Uterus (tissue), 4 donors: Measurements from ENCODE around the gene FAM83D. TPM values are rescaled to one million over a fixed set of nuclear protein-coding genes. Genes with fewer than 3 reads are reported as not detected.

Experiments used
- DNase-seq, 2 donors: peaks; one replicate each; pipeline ENCODE4 v3.0.0-alpha.2; 2019 to 2020
- H3K27ac ChIP-seq, 2 donors: fragments of 200-600 bp; sonication (generic); 1 replicate in 1 of 2; 2 replicates in 1 of 2; pipeline ENCODE4 v1.5.1; 2016 to 2018
- H3K27me3 ChIP-seq, 2 donors: fragments of 200-600 bp; sonication (generic); one replicate each; pipeline ENCODE4 v1.5.1; 2018 to 2019; ENCODE audit warnings: control low read depth in 1 of 2
- H3K36me3 ChIP-seq, 2 donors: fragments of 200-600 bp; sonication (generic); one replicate each; pipeline ENCODE4 v1.5.1; 2019; ENCODE audit warnings: control low read depth in 1 of 2
- H3K4me1 ChIP-seq, 2 donors: fragments of 200-600 bp; sonication (generic); one replicate each; pipeline ENCODE4 v1.5.1; 2018 to 2019; ENCODE audit warnings: control low read depth in 1 of 2
- H3K4me3 ChIP-seq, 2 donors: fragments of 200-600 bp; sonication (generic); 1 replicate in 1 of 2; 2 replicates in 1 of 2; pipeline ENCODE4 v1.5.1; 2018 to 2019; ENCODE audit warnings: mild to moderate bottlenecking in 1 of 2
- H3K9me3 ChIP-seq, 2 donors: fragments of 200-600 bp; sonication (generic); one replicate each; pipeline ENCODE4 v1.5.1; 2019; ENCODE audit warnings: control low read depth in 1 of 2
- POLR2A ChIP-seq, 2 donors: fragments of 450-650 bp; IDR thresholded peaks; one replicate each; pipeline ENCODE4 v1.6.1; 2016; ENCODE audit warnings: antibody characterized with exemption in 2 of 2, mild to moderate bottlenecking in 1 of 2, moderate library complexity in 1 of 2
- intact Hi-C: fragments of 100-400 bp; cut with DNase I; formaldehyde crosslinking; loops from one replicate; pipeline ENCODE4 v1.15.1; 2023; ENCODE audit warnings: low total_unique reads
- total RNA-seq, 4 donors: library from RNA; depleted of rRNA in 3 of 4; stranded (reverse); fragments of >200 nt in 3 of 4; gene quantifications; one replicate each; pipeline versions ENCODE4 v1.1.0 to v1.2.4, GENCODE V29; 2014 to 2023
- TF ChIP-seq, protein P1 (sequence below), 4 experiments: fragments of 200-600 bp in 2 of 4; fragments of 450-650 bp in 2 of 4; sonication (generic) in 2 of 4; IDR thresholded peaks; one replicate each; pipeline ENCODE4 v1.5.1; 2016 to 2019; ENCODE audit warnings: antibody characterized with exemption in 4 of 4, mild to moderate bottlenecking in 2 of 4, moderate library complexity in 1 of 4
- donor health status: DM: yes; HTN: yes; CAD: no.

FAM83D gene
- total RNA-seq, 4 donors from 2014 or later = 0.61 to 15.1 TPM; not detected in 2

GRCh38 chr20:38885357-38885756 is 40.9 kb upstream of the FAM83D start:
- no peak for TF ChIP-seq POLR2A (IDR thresholded peaks at IDR 0.05)
- TF ChIP-seq, protein P1, sequence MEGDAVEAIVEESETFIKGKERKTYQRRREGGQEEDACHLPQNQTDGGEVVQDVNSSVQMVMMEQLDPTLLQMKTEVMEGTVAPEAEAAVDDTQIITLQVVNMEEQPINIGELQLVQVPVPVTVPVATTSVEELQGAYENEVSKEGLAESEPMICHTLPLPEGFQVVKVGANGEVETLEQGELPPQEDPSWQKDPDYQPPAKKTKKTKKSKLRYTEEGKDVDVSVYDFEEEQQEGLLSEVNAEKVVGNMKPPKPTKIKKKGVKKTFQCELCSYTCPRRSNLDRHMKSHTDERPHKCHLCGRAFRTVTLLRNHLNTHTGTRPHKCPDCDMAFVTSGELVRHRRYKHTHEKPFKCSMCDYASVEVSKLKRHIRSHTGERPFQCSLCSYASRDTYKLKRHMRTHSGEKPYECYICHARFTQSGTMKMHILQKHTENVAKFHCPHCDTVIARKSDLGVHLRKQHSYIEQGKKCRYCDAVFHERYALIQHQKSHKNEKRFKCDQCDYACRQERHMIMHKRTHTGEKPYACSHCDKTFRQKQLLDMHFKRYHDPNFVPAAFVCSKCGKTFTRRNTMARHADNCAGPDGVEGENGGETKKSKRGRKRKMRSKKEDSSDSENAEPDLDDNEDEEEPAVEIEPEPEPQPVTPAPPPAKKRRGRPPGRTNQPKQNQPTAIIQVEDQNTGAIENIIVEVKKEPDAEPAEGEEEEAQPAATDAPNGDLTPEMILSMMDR (IDR thresholded peaks at IDR 0.05) = no peak
- intact Hi-C loops = no loop called here
- no peaks in the 10 kb centered on the region for H3K9me3 ChIP-seq

GRCh38 chr20:38888059-38888831 is 38.0 kb upstream of the FAM83D start:
- intact Hi-C loops = no loop called here
- TF ChIP-seq POLR2A (IDR thresholded peaks at IDR 0.05) = no peak
- TF ChIP-seq, protein P1 (IDR thresholded peaks at IDR 0.05) = no peak
- no peak for DNase-seq
- H3K27me3 ChIP-seq = no peaks in the 10 kb centered on the region
- no peaks in the 10 kb centered on the region for H3K9me3 ChIP-seq
- no peak overlapping the region for H3K4me3 ChIP-seq
- no peaks in the 10 kb centered on the region for H3K4me1 ChIP-seq
- H3K36me3 ChIP-seq = no peaks in the 10 kb centered on the region
- no peak overlapping the region for H3K27ac ChIP-seq

More at GRCh38 chr20:38885357-38885756, 40.9 kb upstream of the FAM83D start:
- H3K4me1 ChIP-seq = no peaks in the 10 kb centered on the region
- no peaks in the 10 kb centered on the region for H3K36me3 ChIP-seq
- no peak overlapping the region for H3K4me3 ChIP-seq
- H3K27me3 ChIP-seq = no peaks in the 10 kb centered on the region
- no peak overlapping the region for H3K27ac ChIP-seq
- no peak for DNase-seq

GRCh38 chr20:38889050-38889449 is 37.2 kb upstream of the FAM83D start:
- no peak for TF ChIP-seq POLR2A (IDR thresholded peaks at IDR 0.05)
- TF ChIP-seq, protein P1 (IDR thresholded peaks at IDR 0.05) = no peak
- Histone ChIP-seq H3K27me3 (no peaks in the 10 kb centered on the region), H3K4me1 (peaks cover 0 to 1% of the 10 kb centered on the region in 2 donors), H3K4me3 (no peak overlapping the region), H3K9me3 (no peaks in the 10 kb centered on the region), H3K27ac (no peak overlapping the region), H3K36me3 (no peaks in the 10 kb centered on the region)
- DNase-seq = no peak
- intact Hi-C loops = no loop called here

DNA sequence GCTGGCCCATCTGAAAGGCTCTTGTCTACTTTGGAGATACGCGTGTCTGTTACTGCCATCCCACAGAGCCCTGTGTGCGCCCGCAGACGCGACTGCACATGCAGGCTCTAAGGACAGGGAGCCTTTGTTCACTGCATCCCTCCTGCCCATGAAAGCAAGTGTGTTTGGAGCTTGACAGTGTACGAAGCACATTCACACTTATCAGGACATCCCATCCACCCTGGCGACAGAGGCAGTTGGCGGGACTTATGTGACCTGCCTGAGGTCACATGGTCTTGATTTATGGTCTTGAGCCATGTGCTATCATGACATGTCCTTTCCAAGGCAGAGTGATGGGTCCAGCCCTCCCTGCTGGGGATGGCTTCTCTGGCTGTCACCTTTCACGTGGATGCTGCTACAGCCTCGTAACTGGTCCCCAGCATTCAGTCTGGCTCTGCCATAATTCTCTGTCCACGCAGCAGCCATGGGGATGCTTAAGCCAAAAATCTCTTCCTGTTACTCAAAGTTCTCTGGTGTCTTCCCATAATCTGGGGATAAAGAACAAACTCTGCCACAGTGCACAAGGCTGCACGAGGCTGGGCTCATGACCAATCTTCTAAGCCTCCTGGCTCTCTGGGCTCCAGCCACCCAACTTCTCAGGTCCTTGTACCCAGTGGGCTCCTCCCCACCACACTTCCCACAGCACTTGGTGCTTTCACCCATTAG is 36.3 kb upstream of the FAM83D start:
- Histone ChIP-seq H3K36me3 (no peaks in the 10 kb centered on the region), H3K27me3 (no peaks in the 10 kb centered on the region), H3K9me3 (no peaks in the 10 kb centered on the region), H3K4me1 (peaks cover 0 to 3% of the 10 kb centered on the region in 2 donors), H3K27ac (no peak overlapping the region), H3K4me3 (no peak overlapping the region)
- TF ChIP-seq, protein P1 (IDR thresholded peaks at IDR 0.05) = no peak
- no peak for TF ChIP-seq POLR2A (IDR thresholded peaks at IDR 0.05)
- DNase-seq = no peak
- intact Hi-C loops = loop anchor here (10.0 kb wide), 1 partner anchor 85 kb away; the partner anchor contains the start of gene PPP1R16B

- peaks cover 0 to 3% of the 10 kb centered on the region in 2 donors for H3K4me1 ChIP-seq
- no peak overlapping the region for H3K27ac ChIP-seq
- H3K36me3 ChIP-seq = no peaks in the 10 kb centered on the region
- H3K4me3 ChIP-seq = no peak overlapping the region
- no peak for TF ChIP-seq POLR2A (IDR thresholded peaks at IDR 0.05)
- TF ChIP-seq, protein P1 (IDR thresholded peaks at IDR 0.05) = no peak
- no peak for DNase-seq
- no peaks in the 10 kb centered on the region for H3K9me3 ChIP-seq
- H3K27me3 ChIP-seq = no peaks in the 10 kb centered on the region
- intact Hi-C loops = loop anchor here (10.0 kb wide), 1 partner anchor 86 kb away; the partner anchor contains the start of gene PPP1R16B
Observed at GRCh38 chr20:38890497-38890818, 35.8 kb upstream of the FAM83D start.
